PFSK-1 (cell line): Measurements from ENCODE around the gene ATP8B4.

ENCODE experiments used
- POLR2AphosphoS5 ChIP-seq: IDR thresholded peaks from 2 replicates; pipeline ENCODE4 v1.6.1; 2012; ENCODE audit warnings: low read depth, mild to moderate bottlenecking, control low read depth, low read length, moderate library complexity
- REST ChIP-seq, 2 experiments: IDR thresholded peaks; 2 replicates each; pipeline versions ENCODE4 v1.6.1 to v1.8.0; 2011 to 2012; ENCODE audit warnings: low read depth in 2 of 2, low read length in 2 of 2, control low read depth in 1 of 2, inconsistent platforms in 1 of 2, mild to moderate bottlenecking in 1 of 2, moderate library complexity in 1 of 2; ENCODE audit not compliant: insufficient read depth in 1 of 2
- TAF1 ChIP-seq: IDR thresholded peaks from 2 replicates; pipeline ENCODE4 v1.6.1; 2012; ENCODE audit warnings: low read length, control low read depth, borderline replicate concordance; ENCODE audit not compliant: insufficient read depth

DNA sequence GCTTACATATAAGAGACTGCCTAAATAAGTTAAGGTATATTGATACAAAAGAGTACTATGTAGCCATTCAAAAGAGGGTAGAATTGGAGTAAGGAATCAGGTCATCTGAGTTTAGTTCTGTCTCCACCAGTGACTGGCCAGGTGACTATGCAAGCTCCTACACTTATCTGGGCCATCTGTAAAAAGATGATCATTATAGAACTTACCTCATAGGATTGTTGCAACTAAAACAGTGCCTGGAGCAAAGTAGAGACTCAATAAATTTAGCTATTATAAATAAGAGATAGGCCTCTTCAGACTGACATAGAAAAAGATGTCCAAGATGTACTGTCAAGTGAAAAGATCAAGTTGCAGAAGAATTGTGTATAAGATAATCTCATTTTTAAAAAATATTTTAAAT is 1.7 kb upstream of the ATP8B4 start:
- no peak for TF ChIP-seq POLR2AphosphoS5
- TF ChIP-seq REST (IDR thresholded peaks at IDR 0.05; ENCODE audit: insufficient read depth in 1 of 2, low read depth in 2 of 2, low read length in 2 of 2): no peak
- TF ChIP-seq TAF1: no peak
